A172 (cell line): ENCODE data around the gene NLRP6. TPM values are rescaled to one million over a fixed set of nuclear protein-coding genes. Genes with fewer than 3 reads are reported as not detected.
A peak's percentile ranks its signal among the peaks of the same experiment; 100 is the strongest.
"Not testable (repeated sequence)": the region's sequence is repeated elsewhere in the genome, so short reads cannot be mapped to it uniquely, and the experiment has no call there.

Experiments
- DNase-seq: peaks from one replicate; pipeline ENCODE4 v3.0.0-alpha.2; 2015; ENCODE audit warnings: low spot score
- total RNA-seq: library from RNA; depleted of rRNA; stranded (reverse); fragments of >200 nt; shearing (Covaris generic); gene quantifications from 2 replicates; pipeline ENCODE4 v1.2.3, GENCODE V29; 2014

NLRP6 gene
- total RNA-seq, 1 experiment from 2014 or later, result not detected

DNA sequence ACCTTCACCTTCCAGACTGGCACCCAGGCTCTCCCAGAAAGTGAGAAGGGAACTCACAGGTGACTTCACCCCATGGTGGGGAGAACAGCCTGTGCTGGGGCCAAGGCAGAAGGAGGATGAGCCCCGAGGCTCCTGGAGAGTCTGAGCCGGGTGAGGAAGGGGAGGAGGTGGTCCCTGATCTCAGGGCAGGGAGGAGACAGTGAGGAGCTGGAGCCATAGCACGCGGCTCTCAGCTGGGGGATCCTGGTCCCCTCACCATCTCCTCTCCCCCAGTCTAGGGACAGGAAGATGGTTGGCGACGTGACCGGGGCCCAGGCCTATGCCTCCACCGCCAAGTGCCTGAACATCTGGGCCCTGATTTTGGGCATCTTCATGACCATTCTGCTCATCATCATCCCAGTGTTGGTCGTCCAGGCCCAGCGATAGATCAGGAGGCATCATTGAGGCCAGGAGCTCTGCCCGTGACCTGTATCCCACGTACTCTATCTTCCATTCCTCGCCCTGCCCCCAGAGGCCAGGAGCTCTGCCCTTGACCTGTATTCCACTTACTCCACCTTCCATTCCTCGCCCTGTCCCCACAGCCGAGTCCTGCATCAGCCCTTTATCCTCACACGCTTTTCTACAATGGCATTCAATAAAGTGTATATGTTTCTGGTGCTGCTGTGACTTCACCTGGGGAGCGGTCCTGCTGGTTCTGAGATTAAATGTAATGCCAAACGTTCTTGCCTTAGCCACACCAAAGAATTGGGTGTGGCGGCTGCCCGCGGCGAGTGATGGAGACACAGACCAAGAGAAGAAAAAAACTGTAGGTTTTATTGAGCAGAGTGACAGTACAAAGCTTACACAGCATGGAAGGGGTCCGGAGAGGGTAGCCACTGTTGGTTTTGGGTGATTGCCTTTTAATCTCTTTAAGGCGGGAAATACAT is 30.8 kb downstream of the NLRP6 start:
- DNase-seq, result not testable (repeated sequence)

DNA sequence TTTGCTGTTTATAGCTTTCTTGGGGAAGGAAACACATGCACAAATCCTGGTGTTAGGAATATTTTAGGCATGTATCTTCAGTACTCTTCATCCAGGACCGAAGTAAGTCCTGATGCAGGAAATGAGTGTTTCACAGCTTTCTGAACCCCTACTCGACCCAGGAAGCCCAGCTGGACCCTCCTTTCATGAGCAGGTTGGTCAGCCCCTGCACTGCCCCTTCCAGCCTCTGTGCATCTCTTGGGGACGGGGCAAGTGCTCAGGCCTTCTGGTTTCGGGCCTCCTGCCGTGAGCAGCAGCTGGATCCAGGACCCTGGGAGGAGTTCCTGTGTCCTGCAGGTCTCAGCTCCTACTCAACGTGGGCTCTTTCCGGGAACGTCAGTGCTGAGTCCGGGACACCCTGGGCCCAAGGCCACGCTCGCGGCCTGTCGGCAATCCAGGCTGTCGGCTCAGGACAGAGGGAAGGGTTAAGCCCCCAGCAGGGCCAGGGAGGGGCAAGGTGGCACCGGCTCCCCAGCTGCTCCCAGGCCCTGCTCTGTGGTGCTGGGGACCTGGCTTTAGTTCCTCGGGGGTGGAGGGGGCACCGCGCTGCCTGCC is 31.9 kb downstream of the NLRP6 start:
- DNase-seq, result not testable (repeated sequence)

- not testable (repeated sequence) for DNase-seq
Observed at GRCh38 chr11:311013-311748, 33.0 kb downstream of the NLRP6 start.

GRCh38 chr11:312092-312816 is 34.0 kb downstream of the NLRP6 start:
- no peak for DNase-seq

DNA sequence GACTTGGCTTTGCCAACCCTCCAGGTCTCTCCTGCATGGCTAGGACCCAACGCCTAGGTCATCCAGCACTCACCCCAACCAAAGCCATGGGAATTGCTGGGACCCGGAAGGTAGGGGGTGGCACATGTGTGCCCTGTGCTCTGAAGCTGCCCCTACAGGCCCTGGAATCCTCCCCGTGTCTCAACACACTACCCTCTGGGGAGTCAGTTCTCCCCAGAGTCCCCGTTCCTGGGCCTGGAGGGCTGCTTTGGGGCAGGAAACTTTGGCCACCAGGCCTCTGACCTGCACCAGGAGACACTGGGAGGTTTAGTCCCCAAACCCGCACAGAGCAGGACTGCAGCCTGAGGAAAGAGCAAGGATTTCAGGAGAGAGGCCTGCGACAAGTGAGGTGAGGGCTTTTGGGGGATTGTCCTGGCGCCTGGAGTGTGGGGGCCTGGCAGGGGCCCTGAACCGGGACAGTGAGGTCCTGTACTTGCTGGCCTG is 35.1 kb downstream of the NLRP6 start:
- no peak for DNase-seq

GRCh38 chr11:313787-314553 is 35.8 kb downstream of the NLRP6 start, which contains the start of gene IFITM1:
IFITM1 (plus strand) TSS chr11:314040; CDS start chr11:314171, 131 bp downstream.
- DNase-seq, result peak; percentile 22

- not testable (repeated sequence) for DNase-seq
Observed at GRCh38 chr11:314554-314875, 36.3 kb downstream of the NLRP6 start.

DNA sequence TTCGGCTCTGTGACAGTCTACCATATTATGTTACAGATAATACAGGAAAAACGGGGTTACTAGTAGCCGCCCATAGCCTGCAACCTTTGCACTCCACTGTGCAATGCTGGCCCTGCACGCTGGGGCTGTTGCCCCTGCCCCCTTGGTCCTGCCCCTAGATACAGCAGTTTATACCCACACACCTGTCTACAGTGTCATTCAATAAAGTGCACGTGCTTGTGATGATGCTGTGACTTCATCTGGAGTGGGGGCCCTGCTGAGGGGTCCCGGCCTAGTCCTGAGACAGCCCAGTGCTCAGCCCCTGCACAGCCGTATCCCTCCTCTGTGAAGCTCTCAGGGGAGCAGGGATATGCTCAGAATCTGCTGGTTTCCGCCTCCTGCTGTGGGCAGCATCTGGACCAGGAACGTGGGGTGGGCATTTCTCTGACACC is 36.9 kb downstream of the NLRP6 start:
- DNase-seq, result no peak

DNA sequence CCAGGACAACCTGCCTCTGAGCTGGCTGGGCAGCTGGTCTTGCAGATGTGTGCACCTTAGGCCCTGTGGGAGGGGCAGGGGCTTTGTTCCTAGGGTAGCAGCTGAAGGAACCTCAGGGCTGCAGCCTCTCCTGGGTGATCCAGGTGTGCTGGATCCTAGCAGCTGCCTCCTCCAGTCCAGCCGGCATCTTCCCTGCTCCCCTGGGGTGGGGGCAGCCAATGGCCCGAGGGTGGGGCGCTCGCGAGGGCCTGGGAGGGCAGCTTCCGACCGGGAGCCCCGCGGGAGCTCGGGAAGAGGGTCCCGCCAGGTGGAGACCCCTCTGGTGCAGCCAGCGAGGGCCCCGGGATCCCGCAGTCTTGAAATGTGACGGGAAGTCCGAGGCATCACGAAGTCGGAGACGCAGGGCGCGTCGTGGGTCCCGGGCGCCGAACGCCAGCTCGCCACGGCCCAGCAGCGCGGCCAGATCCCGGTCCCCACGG is 37.3 kb downstream of the NLRP6 start:
- DNase-seq, result no peak

- no peak for DNase-seq
Observed at GRCh38 chr11:316031-316701, 38.0 kb downstream of the NLRP6 start.

GRCh38 chr11:316891-317301 is 38.7 kb downstream of the NLRP6 start:
- no peak for DNase-seq

- not testable (repeated sequence) for DNase-seq
Observed at GRCh38 chr11:317668-318404, 39.6 kb downstream of the NLRP6 start.

- DNase-seq, result not testable (repeated sequence)
Observed at GRCh38 chr11:318405-319120, 40.4 kb downstream of the NLRP6 start.

DNA sequence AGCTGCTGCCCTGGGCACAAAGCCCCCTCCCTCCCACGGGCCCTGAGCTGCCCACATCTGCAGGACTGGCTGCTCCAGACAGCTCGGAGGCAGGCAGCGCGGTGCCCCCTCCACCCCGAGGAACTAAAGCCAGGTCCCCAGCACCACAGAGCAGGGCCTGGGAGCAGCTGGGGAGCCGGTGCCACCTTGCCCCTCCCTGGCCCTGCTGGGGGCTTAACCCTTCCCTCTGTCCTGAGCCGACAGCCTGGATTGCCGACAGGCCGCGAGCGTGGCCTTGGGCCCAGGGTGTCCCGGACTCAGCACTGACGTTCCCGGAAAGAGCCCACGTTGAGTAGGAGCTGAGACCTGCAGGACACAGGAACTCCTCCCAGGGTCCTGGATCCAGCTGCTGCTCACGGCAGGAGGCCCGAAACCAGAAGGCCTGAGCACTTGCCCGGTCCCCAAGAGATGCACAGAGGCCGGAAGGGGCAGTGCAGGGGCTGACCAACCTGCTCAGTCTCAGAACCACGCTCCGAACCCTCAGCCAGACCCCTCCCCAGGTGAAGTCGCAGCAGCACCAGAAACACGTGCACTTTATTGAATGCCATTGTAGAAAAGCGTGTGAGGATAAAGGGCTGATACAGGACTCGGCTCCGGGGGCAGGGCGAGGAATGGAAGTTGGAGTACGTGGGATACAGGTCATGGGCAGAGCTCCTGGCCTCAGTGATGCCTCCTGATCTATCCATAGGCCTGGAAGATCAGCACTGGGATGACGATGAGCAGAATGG is 41.1 kb downstream of the NLRP6 start:
- DNase-seq, result not testable (repeated sequence)

- not testable (repeated sequence) for DNase-seq
Observed at GRCh38 chr11:319888-320273, 41.7 kb downstream of the NLRP6 start.

DNA sequence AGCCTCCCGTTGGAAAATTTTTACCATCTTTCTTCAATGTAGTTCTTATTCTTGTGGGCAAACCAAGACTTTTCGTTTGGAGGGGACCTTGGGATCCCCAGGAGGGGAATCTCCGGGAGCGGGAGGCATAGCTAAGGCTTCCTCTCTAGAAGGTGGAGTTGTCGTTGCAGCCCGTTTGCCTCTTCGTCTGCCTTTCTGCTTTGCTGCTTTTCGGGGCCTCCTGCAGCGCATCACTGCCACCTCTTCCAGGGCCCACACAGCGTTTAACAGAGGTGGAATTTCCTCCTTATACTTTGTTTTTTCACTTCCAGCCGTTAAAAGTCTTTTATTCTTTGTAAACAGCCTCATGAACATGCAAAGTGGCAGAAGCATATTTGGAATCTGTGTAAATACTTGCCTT is 45.9 kb downstream of the NLRP6 start:
- DNase-seq, result no peak

- not testable (repeated sequence) for DNase-seq
Observed at GRCh38 chr11:324593-325517, 46.6 kb downstream of the NLRP6 start.
